Heart left ventricle (tissue), 13 donors: ENCODE data around the gene TMEM243.

ENCODE experiments used
- CTCF ChIP-seq, 12 donors: fragments of 200-600 bp; sonication (generic) in 4 of 12; IDR thresholded peaks; one replicate each; pipeline versions ENCODE4 v1.5.0 to v1.8.0; 2018 to 2022; ENCODE audit warnings: antibody characterized with exemption in 12 of 12, mild to moderate bottlenecking in 5 of 12
- POLR2A ChIP-seq, 2 donors: fragments of 450-650 bp; IDR thresholded peaks; one replicate each; pipeline ENCODE4 v1.6.1; 2017; ENCODE audit warnings: antibody characterized with exemption in 2 of 2, mild to moderate bottlenecking in 2 of 2, moderate library complexity in 2 of 2
- donor health status: ischemic (EF 13 %, LVEDD 7.1; RV severe dilation, severe dysfunction).
- donor health status: DM: no; HTN: yes; CAD: no.
- donor health status: DM: no; HTN: no; CAD: no.
- donor health status: ischemic (EF 25% LVEDD 6.9; RV normal size, moderate dysfunction).
- donor health status: ischemic (EF 25% LVEDD 5.7; RV mildly dilated, moderate dysfunction).
- donor health status: ischemic (EF 35%, LVEDD 5.7; RV mildly dilated, moderate dysfunction).
- donor health status: nonischemic (EF 11% LVEDD 7.7; RV severe dilation, severe dysfunction).
- donor health status: DM: yes; HTN: yes; CAD: no.
- donor health status: PGD.
- donor health status: ischemic (EF 29% LVEDD 5.4; RV normal size, mild dysfunction).
- donor health status: nonischemic (EF 23%, LVEDD 6.1; RV moderate dilation, normal function).

GRCh38 chr7:87187120-87187519 is 32.4 kb downstream of the TMEM243 start:
- TF ChIP-seq POLR2A (IDR thresholded peaks at IDR 0.05): no peak
- no peak for TF ChIP-seq CTCF (IDR thresholded peaks at IDR 0.05)
